Transverse colon (tissue), 4 donors: ENCODE measurements around the gene SLC43A1. TPM values are rescaled to one million over a fixed set of nuclear protein-coding genes. Genes with fewer than 3 reads are reported as not detected.
A peak's percentile ranks its signal among the peaks of the same experiment; 100 is the strongest.

ENCODE experiments used
- DNase-seq: peaks from one replicate; pipeline ENCODE4 v3.0.0-alpha.2; 2019
- H3K27ac ChIP-seq, 4 donors: fragments of 200-600 bp; sonication (generic); 2 replicates each; pipeline ENCODE4 v1.5.1; 2016 to 2018; ENCODE audit warnings: inconsistent platforms in 4 of 4
- H3K27me3 ChIP-seq: fragments of 200-600 bp; sonication (generic); 2 replicates; pipeline ENCODE4 v1.5.1; 2017; ENCODE audit warnings: inconsistent platforms
- H3K36me3 ChIP-seq, 4 donors: fragments of 200-600 bp; sonication (generic); 2 replicates each; pipeline ENCODE4 v1.5.1; 2017 to 2019; ENCODE audit warnings: inconsistent platforms in 4 of 4
- H3K4me1 ChIP-seq, 4 donors: fragments of 200-600 bp; sonication (generic); 2 replicates each; pipeline ENCODE4 v1.5.1; 2017 to 2020; ENCODE audit warnings: inconsistent platforms in 4 of 4
- H3K4me3 ChIP-seq, 4 donors: fragments of 200-600 bp; sonication (generic); 1 replicate in 1 of 4; 2 replicates in 3 of 4; pipeline versions ENCODE4 v1.5.1 to v1.6.1; 2017 to 2019; ENCODE audit warnings: inconsistent platforms in 4 of 4
- H3K9me3 ChIP-seq, 2 donors: fragments of 200-600 bp; sonication (generic); 2 replicates each; pipeline ENCODE4 v1.5.1; 2017 to 2019; ENCODE audit warnings: inconsistent platforms in 2 of 2
- CTCF ChIP-seq, 5 experiments: fragments of 200-600 bp in 3 of 5; fragments of 450-650 bp in 2 of 5; sonication (generic) in 3 of 5; IDR thresholded peaks; 1 replicate in 2 of 5; 2 replicates in 3 of 5; pipeline ENCODE4 v1.5.1; 2016 to 2017; ENCODE audit warnings: antibody characterized with exemption in 5 of 5, inconsistent platforms in 3 of 5, mild to moderate bottlenecking in 2 of 5, moderate library complexity in 1 of 5
- EP300 ChIP-seq: sonication (generic); formaldehyde crosslinking; IDR thresholded peaks from one replicate; pipeline ENCODE4 v1.6.1; 2017; ENCODE audit warnings: antibody characterized with exemption, low read depth
- POLR2A ChIP-seq: fragments of 450-650 bp; IDR thresholded peaks from one replicate; pipeline ENCODE4 v1.6.1; 2016; ENCODE audit warnings: antibody characterized with exemption, mild to moderate bottlenecking, moderate library complexity
- POLR2AphosphoS5 ChIP-seq, 3 donors: sonication (generic); formaldehyde crosslinking; IDR thresholded peaks; one replicate each; pipeline ENCODE4 v1.6.1; 2016; ENCODE audit warnings: antibody characterized with exemption in 3 of 3
- WGBS, 2 donors: methylation state at CpG; one replicate each; pipeline ENCODE4 v1.1.5; 2018; ENCODE audit warnings: low coverage in 1 of 2; 5-methylcytosine and 5-hydroxymethylcytosine counted together
- in situ Hi-C, 4 donors: fragments of 200-750 bp; cut with MboI; loops; one replicate each; pipeline versions ENCODE4 v1.15.0 to v1.15.1; 2017; ENCODE audit warnings: low sequenced_read_pairs in 3 of 4, low pct_ligation_motif_present in 1 of 4, low pct_unique_long_range_greater_than_20kb in 1 of 4
- intact Hi-C: fragments of 100-400 bp; cut with DNase I; formaldehyde crosslinking; loops from one replicate; pipeline ENCODE4 v1.15.1; 2023; ENCODE audit warnings: low total_unique reads
- total RNA-seq, 4 donors: library from RNA; depleted of rRNA; stranded (reverse); fragments of >200 nt; gene quantifications; one replicate each; pipeline ENCODE4 v1.1.0, GENCODE V29; 2016

Gene SLC43A1
- total RNA-seq, 4 donors from 2014 or later, result 7.5 to 30.4 (median 15.2) TPM

GRCh38 chr11:57501953-57502352, 13.5 kb downstream of the SLC43A1 start:
- TF ChIP-seq POLR2A, result no peak
- no peak for TF ChIP-seq POLR2AphosphoS5 (IDR thresholded peaks at IDR 0.05)
- TF ChIP-seq EP300, result no peak
- TF ChIP-seq CTCF (IDR thresholded peaks at IDR 0.05), result no peak
- H3K27ac ChIP-seq, result no peak overlapping the region
- DNase-seq, result no peak
- no peak overlapping the region for H3K4me3 ChIP-seq
- H3K27me3 ChIP-seq, result no peaks in the 10 kb centered on the region
- H3K36me3 ChIP-seq, result no peaks in the 10 kb centered on the region
- whole genome bisulfite sequencing, 2 donors, result 81 to 89% methylated on average over 2 to 4 of the region's 4 CpGs
- intact Hi-C loops, result no loop called here
- H3K4me1 ChIP-seq, result peaks cover 6 to 17% (median 13%) of the 10 kb centered on the region in 4 donors
- no peaks in the 10 kb centered on the region for H3K9me3 ChIP-seq
- in situ Hi-C loops, result no loop called here

- H3K36me3 ChIP-seq, result no peaks in the 10 kb centered on the region
- in situ Hi-C loops (no loop called here), intact Hi-C loops (no loop called here)
- WGBS, 2 donors, result 89% methylated on average over 14 of the region's 15 CpGs; no CpG with 5 or more reads in 1 of the 2 donors
- no peaks in the 10 kb centered on the region for H3K27me3 ChIP-seq
- H3K4me1 ChIP-seq, result peaks cover 6 to 17% (median 13%) of the 10 kb centered on the region in 4 donors
- no peak overlapping the region for H3K4me3 ChIP-seq
- TF ChIP-seq POLR2AphosphoS5 (IDR thresholded peaks at IDR 0.05) (no peak), EP300 (no peak), POLR2A (no peak), CTCF (IDR thresholded peaks at IDR 0.05) (no peak)
- H3K9me3 ChIP-seq, result no peaks in the 10 kb centered on the region
- H3K27ac ChIP-seq, result no peak overlapping the region
- no peak for DNase-seq
These were observed 14.6 kb downstream of the SLC43A1 start for GRCh38 chr11:57500926-57501325.

DNA sequence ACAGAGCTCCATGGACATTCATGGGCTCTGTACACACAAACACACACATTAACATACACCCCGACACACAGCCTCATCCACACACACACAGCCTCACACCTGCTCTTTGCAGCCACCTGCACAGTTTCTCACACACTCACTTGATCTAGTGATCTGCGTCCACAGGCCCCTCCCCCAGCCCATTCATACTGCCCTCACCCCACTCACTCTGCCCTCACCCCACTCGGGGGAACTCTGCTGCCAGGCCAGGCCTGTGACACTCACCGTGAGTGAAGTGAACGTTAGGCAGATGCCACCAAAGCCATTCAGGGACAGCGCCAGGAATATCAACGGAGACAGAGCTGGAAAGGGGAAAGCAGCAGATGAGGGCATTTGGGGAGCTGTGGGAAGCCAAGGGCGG, 15.0 kb downstream of the SLC43A1 start:
- H3K27me3 ChIP-seq, result no peaks in the 10 kb centered on the region
- 86 to 90% methylated on average over 2 to 8 of the region's 8 CpGs for WGBS, 2 donors
- in situ Hi-C loops (no loop called here), intact Hi-C loops (no loop called here)
- peak overlapping the region in 2 of 4 donors; percentile 63 to 85 for H3K27ac ChIP-seq
- no peaks in the 10 kb centered on the region for H3K9me3 ChIP-seq
- no peak for DNase-seq
- peaks cover 6 to 17% (median 13%) of the 10 kb centered on the region in 4 donors for H3K4me1 ChIP-seq
- TF ChIP-seq CTCF (IDR thresholded peaks at IDR 0.05) (no peak), EP300 (no peak), POLR2AphosphoS5 (IDR thresholded peaks at IDR 0.05) (no peak)
- no peak overlapping the region for H3K4me3 ChIP-seq
- no peaks in the 10 kb centered on the region for H3K36me3 ChIP-seq

GRCh38 chr11:57499983-57500461, 15.5 kb downstream of the SLC43A1 start:
- H3K4me1 ChIP-seq, result peaks cover 6 to 17% (median 13%) of the 10 kb centered on the region in 4 donors
- DNase-seq, result no peak
- no peaks in the 10 kb centered on the region for H3K36me3 ChIP-seq
- H3K9me3 ChIP-seq, result no peaks in the 10 kb centered on the region
- no peaks in the 10 kb centered on the region for H3K27me3 ChIP-seq
- no peak for TF ChIP-seq CTCF (IDR thresholded peaks at IDR 0.05)
- TF ChIP-seq POLR2A, result no peak
- TF ChIP-seq POLR2AphosphoS5 (IDR thresholded peaks at IDR 0.05), result no peak
- TF ChIP-seq EP300, result no peak
- H3K27ac ChIP-seq, result peak overlapping the region; percentile 63 to 85 (median 73)
- 45 to 50% methylated on average over 4 to 12 of the region's 12 CpGs for WGBS, 2 donors
- in situ Hi-C loops (loop anchor here in 2 of 4 donors (25.0 kb wide), 1 partner anchor 163 kb away; the partner anchor contains the start of genes P2RX3 (in 2 of the 2) and SSRP1 (in 2 of the 2)), intact Hi-C loops (no loop called here)
- H3K4me3 ChIP-seq, result peak overlapping the region in 3 of 4 donors; percentile 6 to 41 (median 8)
